ENCODE results near the gene ABCC1. TPM values are rescaled to one million over a fixed set of nuclear protein-coding genes. Genes with fewer than 3 reads are reported as not detected.

The ABCC1 gene
- total and polyA plus RNA-seq, 2 of the 4 experiments (the other 2 are of a cell fraction) = 39.4 to 66.0 TPM

DNA sequence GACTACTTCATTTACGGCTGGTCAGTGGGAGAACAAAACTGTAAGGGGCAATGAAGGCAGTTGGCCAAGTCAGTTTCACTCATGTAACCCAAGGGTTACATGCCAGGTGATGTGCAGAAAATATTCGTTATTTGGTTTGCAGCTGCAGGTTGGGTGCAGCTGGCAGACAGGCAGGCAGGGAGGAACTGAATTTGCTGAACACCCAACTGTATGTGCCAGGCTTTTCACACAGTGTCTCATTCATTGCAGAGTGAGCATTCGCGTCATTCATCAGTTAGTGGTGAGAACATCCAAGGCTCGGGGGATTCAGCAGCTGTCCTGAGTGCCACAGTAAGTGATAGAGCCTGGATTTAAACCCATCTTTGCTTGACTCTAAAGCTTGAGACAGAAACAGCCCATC is 214.2 kb downstream of the ABCC1 start:
- no peak overlapping the region for H3K56ac ChIP-seq (ENCODE audit: extremely low read depth, insufficient read depth, low read length)
- no peak overlapping the region for H3K9ac ChIP-seq (ENCODE audit: low read depth, low read length)
- no peak overlapping the region for H4K91ac ChIP-seq (ENCODE audit: insufficient read depth, low read depth, low read length)
- no peak overlapping the region for H3K23ac ChIP-seq (ENCODE audit: low read depth, low read length)
- intact Hi-C loops (cut with micrococcal nuclease) (no loop called here), dilution Hi-C loops (cut with HindIII; ENCODE audit: low sequenced_read_pairs, unreplicated experiment) (no loop called here), in situ Hi-C loops (cut with MboI; ENCODE audit: low sequenced_read_pairs) (no loop called here)
- H4K20me1 ChIP-seq (ENCODE audit: insufficient read depth, low read length) = no peaks in the 10 kb centered on the region
- ATAC-seq (ENCODE audit: low read depth) = no peak
- ChIA-PET POLR2A (ENCODE audit: unreplicated experiment) (no interaction called here), CTCF (no interaction called here)
- H2AFZ ChIP-seq (replicated peaks; ENCODE audit: low read length, poor library complexity) = no peak overlapping the region
- TF ChIP-seq, protein P1, sequence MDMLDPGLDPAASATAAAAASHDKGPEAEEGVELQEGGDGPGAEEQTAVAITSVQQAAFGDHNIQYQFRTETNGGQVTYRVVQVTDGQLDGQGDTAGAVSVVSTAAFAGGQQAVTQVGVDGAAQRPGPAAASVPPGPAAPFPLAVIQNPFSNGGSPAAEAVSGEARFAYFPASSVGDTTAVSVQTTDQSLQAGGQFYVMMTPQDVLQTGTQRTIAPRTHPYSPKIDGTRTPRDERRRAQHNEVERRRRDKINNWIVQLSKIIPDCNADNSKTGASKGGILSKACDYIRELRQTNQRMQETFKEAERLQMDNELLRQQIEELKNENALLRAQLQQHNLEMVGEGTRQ (IDR thresholded peaks at IDR 0.05; ENCODE audit: low read depth, low read length) = no peak
- H2BK120ac ChIP-seq (ENCODE audit: low read depth, low read length) = no peak overlapping the region
- H4K8ac ChIP-seq (ENCODE audit: low read depth in 2 of 2, low read length in 2 of 2) = no peak overlapping the region
- DNase-seq = no peak
- no peaks in the 10 kb centered on the region; the same call in 1 of the 2 replicates for H3K27me3 ChIP-seq (ENCODE audit: control insufficient read depth, insufficient read depth, low read length)
- H3K9me1 ChIP-seq (ENCODE audit: insufficient read depth, low read length) = peaks cover 2% of the 10 kb centered on the region; the same call in 1 of the 2 replicates
- H3K4me1 ChIP-seq (ENCODE audit: control insufficient read depth, insufficient read depth, low read length) = no peaks in the 10 kb centered on the region
- no peaks in the 10 kb centered on the region for H3K79me1 ChIP-seq (ENCODE audit: low read depth in 1 of 2, low read length in 2 of 2)
- no peak overlapping the region for H3K4ac ChIP-seq (ENCODE audit: low read depth, low read length)
- no peak overlapping the region for H3K18ac ChIP-seq (ENCODE audit: low read depth, low read length)
- no peak overlapping the region for H2BK15ac ChIP-seq (ENCODE audit: low read depth, low read length)
- H2AK9ac ChIP-seq (replicated peaks; ENCODE audit: low read depth, low read length, poor library complexity) = no peak overlapping the region
- 91% methylated on average over 4 of the region's 5 CpGs; no CpG with 5 or more reads in 1 of the 2 experiments for WGBS, 2 experiments (ENCODE audit: extremely low coverage in 2 of 2, insufficient read length in 1 of 2)
- no peak overlapping the region for H3K14ac ChIP-seq (replicated peaks; ENCODE audit: low read depth, low read length)
- no peak overlapping the region for H2AK5ac ChIP-seq (ENCODE audit: low read depth, low read length)
- no peak overlapping the region for H3K4me3 ChIP-seq (ENCODE audit: insufficient read depth, low read depth, low read length)
- H4K5ac ChIP-seq (ENCODE audit: low read depth, low read length) = no peak overlapping the region
- peaks cover 11% of the 10 kb centered on the region for H3K9me3 ChIP-seq (ENCODE audit: control insufficient read depth, insufficient read depth, low read length)
- H3K27ac ChIP-seq (ENCODE audit: insufficient read depth, low read length) = no peak overlapping the region
- no peak overlapping the region for H3K4me2 ChIP-seq (ENCODE audit: low read depth, low read length)
- H3K36me3 ChIP-seq (ENCODE audit: control insufficient read depth, insufficient read depth, low read length) = peaks cover 3% of the 10 kb centered on the region; the same call in 1 of the 2 replicates
- no peak overlapping the region for H2BK5ac ChIP-seq (ENCODE audit: low read depth, low read length, poor library complexity, severe bottlenecking)
- BruUV-seq (replicated peaks) = no TSS peak
- no peak overlapping the region for H2BK20ac ChIP-seq (ENCODE audit: low read depth, low read length)

Data from IMR-90 (cell line).